Measurements from ENCODE around the gene MRPL32. TPM values are rescaled to one million over a fixed set of nuclear protein-coding genes. Genes with fewer than 3 reads are reported as not detected.

The MRPL32 gene
- total RNA-seq, 1 experiment from 2014 or later: 47.5 TPM

DNA sequence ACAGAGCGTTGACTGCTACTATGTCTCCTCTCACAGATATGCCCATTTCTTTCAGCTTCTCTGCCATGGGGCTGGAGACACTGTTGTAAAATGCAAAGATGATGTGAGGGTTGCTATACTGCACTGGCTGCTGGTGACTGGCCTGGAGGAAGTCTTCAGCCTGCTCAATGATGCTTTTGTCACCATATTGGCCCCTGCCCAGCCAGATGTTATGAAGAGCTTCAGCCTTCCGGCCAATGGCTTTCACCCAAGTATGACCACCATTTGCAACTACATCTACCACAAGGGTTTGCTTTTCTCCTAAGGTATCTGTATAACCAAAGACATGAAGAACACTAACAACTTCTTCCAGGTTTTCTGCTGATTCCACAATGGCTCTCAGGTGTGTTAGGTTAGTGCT lies 21.9 kb upstream of the MRPL32 start:
- no peak overlapping the region for H3K4me3 ChIP-seq (replicated peaks in 1 of 2; ENCODE audit: low read depth in 1 of 2, low read length in 2 of 2)
- H4K20me1 ChIP-seq (ENCODE audit: insufficient read depth): no peaks in the 10 kb centered on the region
- peak overlapping the region; percentile 82 for H3K4me2 ChIP-seq (ENCODE audit: low read length)
- ATAC-seq: no peak
- no peak overlapping the region for H2AFZ ChIP-seq (ENCODE audit: low read depth, low read length, poor library complexity, severe bottlenecking)
- H3K9me2 ChIP-seq (ENCODE audit: insufficient read depth): no peaks in the 10 kb centered on the region
- intact Hi-C loops (cut with micrococcal nuclease): no loop called here
- CTCF ChIA-PET: no interaction called here
- no peak overlapping the region for H3K27ac ChIP-seq (ENCODE audit: low read depth, low read length)
- H3K79me2 ChIP-seq (ENCODE audit: insufficient read depth, low read length): 0 out of 2 replicates have a peak, but pooled peaks cover 6% of the 10 kb centered on the region
- RAD21 ChIA-PET (ENCODE audit: low non-redundant PET in 1 of 2, low total read pairs in 2 of 2, uncharacterized antibody in 2 of 2, unreplicated experiment in 2 of 2): no interaction called here
- POLR2A ChIA-PET: no interaction called here
- no peaks in the 10 kb centered on the region for H3K27me3 ChIP-seq (ENCODE audit: insufficient read depth, low read length)
- H3K36me3 ChIP-seq (ENCODE audit: control insufficient read depth in 1 of 2, insufficient read depth in 2 of 2, low read length in 2 of 2): 0 out of 4 replicates have a peak, but pooled peaks cover 0 to 2% of the 10 kb centered on the region in 2 experiments
- no peak for DNase-seq (ENCODE audit: low read depth, low spot score)
- no peaks in the 10 kb centered on the region for H3K9me3 ChIP-seq (ENCODE audit: control insufficient read depth in 1 of 2, insufficient read depth in 1 of 2, low read depth in 1 of 2, low read length in 2 of 2)
- H3K4me1 ChIP-seq (ENCODE audit: control insufficient read depth in 1 of 2, insufficient read depth in 2 of 2, low read length in 2 of 2): peaks cover 0 to 17% of the 10 kb centered on the region in 2 experiments; a peak in 2 of 4 replicates
- TF ChIP-seq, protein P1, sequence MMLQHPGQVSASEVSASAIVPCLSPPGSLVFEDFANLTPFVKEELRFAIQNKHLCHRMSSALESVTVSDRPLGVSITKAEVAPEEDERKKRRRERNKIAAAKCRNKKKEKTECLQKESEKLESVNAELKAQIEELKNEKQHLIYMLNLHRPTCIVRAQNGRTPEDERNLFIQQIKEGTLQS (IDR thresholded peaks at IDR 0.05): no peak
- TF ChIP-seq SP1 (IDR thresholded peaks at IDR 0.05; ENCODE audit: low read depth): no peak
- no peak for TF ChIP-seq FOSL1 (IDR thresholded peaks at IDR 0.05; ENCODE audit: low read depth)
- no peak for TF ChIP-seq POLR2AphosphoS5 (IDR thresholded peaks at IDR 0.05; ENCODE audit: low read depth, low read length)
- TF ChIP-seq POLR2A (IDR thresholded peaks at IDR 0.05; ENCODE audit: borderline replicate concordance, extremely low read depth, insufficient read depth, insufficient read length): no peak
- TF ChIP-seq CBX3 (IDR thresholded peaks at IDR 0.05; ENCODE audit: low read depth): no peak
- no peak overlapping the region for H3K9ac ChIP-seq (ENCODE audit: low read length)
- BruUV-seq (replicated peaks): no TSS peak

- BruUV-seq (replicated peaks): no TSS peak
- Histone ChIP-seq H3K27ac (ENCODE audit: low read depth, low read length) (peak within 1 kb of the TSS; percentile 68), H3K79me2 (ENCODE audit: insufficient read depth, low read length) (0 out of 2 replicates have a peak, but pooled peaks cover 6% of the 10 kb centered on the region), H3K9ac (ENCODE audit: low read length) (peak within 1 kb of the TSS; percentile 71), H2AFZ (ENCODE audit: low read depth, low read length, poor library complexity, severe bottlenecking) (no peak within 1 kb of the TSS), H3K9me3 (ENCODE audit: control insufficient read depth in 1 of 2, insufficient read depth in 1 of 2, low read depth in 1 of 2, low read length in 2 of 2) (no peaks in the 10 kb centered on the region), H3K36me3 (ENCODE audit: control insufficient read depth in 1 of 2, insufficient read depth in 2 of 2, low read length in 2 of 2) (peaks cover 9 to 15% of the 10 kb centered on the region in 2 experiments; a peak in 2 of 4 replicates), H3K4me1 (ENCODE audit: control insufficient read depth in 1 of 2, insufficient read depth in 2 of 2, low read length in 2 of 2) (peaks cover 0 to 17% of the 10 kb centered on the region in 2 experiments; a peak in 2 of 4 replicates), H3K9me2 (ENCODE audit: insufficient read depth) (no peaks in the 10 kb centered on the region), H3K4me2 (ENCODE audit: low read length) (peak within 1 kb of the TSS; percentile 82), H3K27me3 (ENCODE audit: insufficient read depth, low read length) (no peaks in the 10 kb centered on the region), H3K4me3 (replicated peaks in 1 of 2; ENCODE audit: low read depth in 1 of 2, low read length in 2 of 2) (peak within 1 kb of the TSS; percentile 66 to 67), H4K20me1 (ENCODE audit: insufficient read depth) (no peaks in the 10 kb centered on the region)
- POLR2A ChIA-PET: no interaction called here
- ATAC-seq: peak; percentile 89
- CTCF ChIA-PET: no interaction called here
- DNase-seq (ENCODE audit: low read depth, low spot score): peak; percentile 82
- intact Hi-C loops (cut with micrococcal nuclease): no loop called here
- RAD21 ChIA-PET (ENCODE audit: low non-redundant PET in 1 of 2, low total read pairs in 2 of 2, uncharacterized antibody in 2 of 2, unreplicated experiment in 2 of 2): no interaction called here
- TF ChIP-seq, protein P1 (IDR thresholded peaks at IDR 0.05): no peak
- TF ChIP-seq MAX (IDR thresholded peaks at IDR 0.05): no peak; the same call in none of the 2 replicates
- no peak for TF ChIP-seq EZH2 (IDR thresholded peaks at IDR 0.05)
- TF ChIP-seq, protein P2, sequence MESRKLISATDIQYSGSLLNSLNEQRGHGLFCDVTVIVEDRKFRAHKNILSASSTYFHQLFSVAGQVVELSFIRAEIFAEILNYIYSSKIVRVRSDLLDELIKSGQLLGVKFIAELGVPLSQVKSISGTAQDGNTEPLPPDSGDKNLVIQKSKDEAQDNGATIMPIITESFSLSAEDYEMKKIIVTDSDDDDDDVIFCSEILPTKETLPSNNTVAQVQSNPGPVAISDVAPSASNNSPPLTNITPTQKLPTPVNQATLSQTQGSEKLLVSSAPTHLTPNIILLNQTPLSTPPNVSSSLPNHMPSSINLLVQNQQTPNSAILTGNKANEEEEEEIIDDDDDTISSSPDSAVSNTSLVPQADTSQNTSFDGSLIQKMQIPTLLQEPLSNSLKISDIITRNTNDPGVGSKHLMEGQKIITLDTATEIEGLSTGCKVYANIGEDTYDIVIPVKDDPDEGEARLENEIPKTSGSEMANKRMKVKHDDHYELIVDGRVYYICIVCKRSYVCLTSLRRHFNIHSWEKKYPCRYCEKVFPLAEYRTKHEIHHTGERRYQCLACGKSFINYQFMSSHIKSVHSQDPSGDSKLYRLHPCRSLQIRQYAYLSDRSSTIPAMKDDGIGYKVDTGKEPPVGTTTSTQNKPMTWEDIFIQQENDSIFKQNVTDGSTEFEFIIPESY (IDR thresholded peaks at IDR 0.05; ENCODE audit: extremely low read depth, insufficient replicate concordance, low read length): no peak
- TF ChIP-seq TCF7L2 (IDR thresholded peaks at IDR 0.05; ENCODE audit: borderline replicate concordance, extremely low read depth, insufficient read depth, insufficient read length): peak; percentile 46
- no peak for TF ChIP-seq RAD21 (IDR thresholded peaks at IDR 0.05; ENCODE audit: low read depth)
- TF ChIP-seq FOSL1 (IDR thresholded peaks at IDR 0.05; ENCODE audit: low read depth): no peak
- peak; percentile 48 for TF ChIP-seq POLR2A (IDR thresholded peaks at IDR 0.05; ENCODE audit: borderline replicate concordance, extremely low read depth, insufficient read depth, insufficient read length)
- TF ChIP-seq EZH2phosphoT487 (IDR thresholded peaks at IDR 0.05; ENCODE audit: borderline replicate concordance): no peak
- TF ChIP-seq SIN3A (IDR thresholded peaks at IDR 0.05; ENCODE audit: low read depth): peak; percentile 77
- TF ChIP-seq EGR1 (IDR thresholded peaks at IDR 0.05; ENCODE audit: low read depth): peak; percentile 74
- peak; percentile 83 for TF ChIP-seq POLR2AphosphoS5 (IDR thresholded peaks at IDR 0.05; ENCODE audit: low read depth, low read length)
- TF ChIP-seq CBX3 (IDR thresholded peaks at IDR 0.05; ENCODE audit: low read depth): peak; percentile 89
These were observed 20.4 kb upstream of the MRPL32 start, which contains the start of gene C7orf25 for GRCh38 chr7:42911454-42912447. Gene C7orf25 (minus strand): TSS chr7:42912070. CDS start chr7:42910900, 1,170 bp downstream.

Measured in HCT116 (cell line).